Measurements from ENCODE around the gene NIPBL. TPM values are rescaled to one million over a fixed set of nuclear protein-coding genes. Genes with fewer than 3 reads are reported as not detected.
"Not testable (repeated sequence)": the region's sequence is repeated elsewhere in the genome, so short reads cannot be mapped to it uniquely, and the experiment has no call there.

Gene NIPBL
- polyA plus RNA-seq, 12 donors: 40.1 to 79.5 (median 49.2) TPM; not detected in 1

GRCh38 chr5:36946101-36946500 lies 69.5 kb downstream of the NIPBL start:
- DNase-seq: no peak

- DNase-seq: no peak
Observed at GRCh38 chr5:36948041-36948440, 71.5 kb downstream of the NIPBL start.

- no peak for DNase-seq
Observed at GRCh38 chr5:36948650-36949049, 72.1 kb downstream of the NIPBL start.

- no peak for DNase-seq
Observed at GRCh38 chr5:36949593-36949992, 73.0 kb downstream of the NIPBL start.

- DNase-seq: peak; percentile 4
Observed at GRCh38 chr5:36950586-36951457, 74.3 kb downstream of the NIPBL start.

GRCh38 chr5:36953043-36953442 lies 76.5 kb downstream of the NIPBL start:
- no peak for DNase-seq

GRCh38 chr5:36957953-36958537 lies 81.5 kb downstream of the NIPBL start:
- DNase-seq: no peak

- DNase-seq: no peak
Observed at GRCh38 chr5:36958612-36959011, 82.0 kb downstream of the NIPBL start.

- no peak for DNase-seq
Observed at GRCh38 chr5:36965179-36965578, 88.6 kb downstream of the NIPBL start.

GRCh38 chr5:36969700-36970395 lies 93.3 kb downstream of the NIPBL start:
- no peak for DNase-seq

- DNase-seq: no peak
Observed at GRCh38 chr5:36978196-36978595, 101.6 kb downstream of the NIPBL start.

- no peak for DNase-seq
Observed at GRCh38 chr5:36982146-36982545, 105.6 kb downstream of the NIPBL start.

GRCh38 chr5:36985387-36985786 lies 108.8 kb downstream of the NIPBL start:
- no peak for DNase-seq

- no peak for DNase-seq
Observed at GRCh38 chr5:36988396-36988795, 111.8 kb downstream of the NIPBL start.

GRCh38 chr5:36998578-36998977 lies 122.0 kb downstream of the NIPBL start:
- DNase-seq: no peak

GRCh38 chr5:37002176-37002751 lies 125.7 kb downstream of the NIPBL start:
- DNase-seq: no peak

- DNase-seq: no peak
Observed at GRCh38 chr5:37005252-37005651, 128.7 kb downstream of the NIPBL start.

GRCh38 chr5:37005946-37006540 lies 129.5 kb downstream of the NIPBL start:
- peak; percentile 17 for DNase-seq

GRCh38 chr5:37013181-37013580 lies 136.6 kb downstream of the NIPBL start:
- not testable (repeated sequence) for DNase-seq

GRCh38 chr5:37014321-37014720 lies 137.8 kb downstream of the NIPBL start:
- DNase-seq: no peak

- DNase-seq: no peak
Observed at GRCh38 chr5:37015795-37016666, 139.5 kb downstream of the NIPBL start.
